Measurements from ENCODE around the gene NUDT5. TPM values are rescaled to one million over a fixed set of nuclear protein-coding genes. Genes with fewer than 3 reads are reported as not detected.
A peak's percentile ranks its signal among the peaks of the same experiment; 100 is the strongest.

The NUDT5 gene
- polyA plus RNA-seq, 3 donors: 28.3 to 51.1 (median 43.7) TPM

- Mint-ChIP-seq H3K36me3 (peaks cover 41 to 59% of the 10 kb centered on the region in 2 donors), H3K4me1 (no peaks in the 10 kb centered on the region), H3K27ac (no peak overlapping the region), H3K4me3 (peak overlapping the region in 1 of 2 donors; percentile 52), H3K27me3 (ENCODE audit: low read depth in 3 of 3) (peaks cover 34 to 45% (median 39%) of the 10 kb centered on the region in 3 donors), H3K9me3 (peaks cover 0 to 4% (median 0%) of the 10 kb centered on the region in 7 donors)
- H3K79me2 ChIP-seq (ENCODE audit: insufficient read depth, low read length): no peaks in the 10 kb centered on the region
- DNase-seq: no peak
- H2AFZ ChIP-seq (ENCODE audit: insufficient read depth, low read depth, low read length, poor library complexity, severe bottlenecking): no peak overlapping the region
- peaks cover 0 to 4% of the 10 kb centered on the region in 2 donors for H3K36me3 ChIP-seq (replicated peaks in 1 of 2; ENCODE audit: control insufficient read depth in 1 of 2, insufficient read depth in 2 of 2, low read length in 2 of 2)
- H3K4me3 ChIP-seq (replicated peaks in 1 of 3; ENCODE audit: low read depth in 2 of 3, low read length in 3 of 3): no peak overlapping the region
- TF ChIP-seq CTCF (IDR thresholded peaks at IDR 0.05): no peak
- no peaks in the 10 kb centered on the region for H3K9me3 ChIP-seq (replicated peaks in 1 of 2; ENCODE audit: control insufficient read depth in 1 of 2, insufficient read depth in 1 of 2, low read length in 2 of 2)
- no peak overlapping the region for H3K9ac ChIP-seq (ENCODE audit: insufficient read depth, low read length, poor library complexity, severe bottlenecking)
- peaks cover 11% of the 10 kb centered on the region for H4K20me1 ChIP-seq (ENCODE audit: insufficient read depth, low read length)
- H3K4me2 ChIP-seq (replicated peaks; ENCODE audit: extremely low read depth, low read length, poor library complexity, severe bottlenecking): no peak overlapping the region
- WGBS (ENCODE audit: insufficient coverage): 93% methylated on average over 2 of the region's 4 CpGs
- H3K27me3 ChIP-seq (ENCODE audit: control insufficient read depth in 2 of 2, insufficient read depth in 2 of 2, low read length in 2 of 2): peaks cover 22 to 36% of the 10 kb centered on the region in 2 donors
- intact Hi-C loops (cut with micrococcal nuclease): no loop called here
- H3K27ac ChIP-seq (ENCODE audit: low read depth in 1 of 2, low read length in 2 of 2): no peak overlapping the region
- no peaks in the 10 kb centered on the region for H3K4me1 ChIP-seq (ENCODE audit: control insufficient read depth in 1 of 2, insufficient read depth in 2 of 2, low read length in 2 of 2)
These were observed 45.5 kb downstream of the NUDT5 start for GRCh38 chr10:12150163-12150562.

GRCh38 chr10:12144538-12144937 lies 51.2 kb downstream of the NUDT5 start:
- Histone ChIP-seq H3K79me2 (ENCODE audit: insufficient read depth, low read length) (no peaks in the 10 kb centered on the region), H3K4me3 (replicated peaks in 1 of 3; ENCODE audit: low read depth in 2 of 3, low read length in 3 of 3) (no peak overlapping the region), H3K9ac (ENCODE audit: insufficient read depth, low read length, poor library complexity, severe bottlenecking) (no peak overlapping the region), H3K4me2 (replicated peaks; ENCODE audit: extremely low read depth, low read length, poor library complexity, severe bottlenecking) (no peak overlapping the region), H4K20me1 (ENCODE audit: insufficient read depth, low read length) (no peaks in the 10 kb centered on the region), H2AFZ (ENCODE audit: insufficient read depth, low read depth, low read length, poor library complexity, severe bottlenecking) (no peak overlapping the region), H3K27me3 (ENCODE audit: control insufficient read depth in 2 of 2, insufficient read depth in 2 of 2, low read length in 2 of 2) (no peaks in the 10 kb centered on the region), H3K4me1 (ENCODE audit: control insufficient read depth in 1 of 2, insufficient read depth in 2 of 2, low read length in 2 of 2) (no peaks in the 10 kb centered on the region), H3K36me3 (replicated peaks in 1 of 2; ENCODE audit: control insufficient read depth in 1 of 2, insufficient read depth in 2 of 2, low read length in 2 of 2) (no peaks in the 10 kb centered on the region), H3K27ac (ENCODE audit: low read depth in 1 of 2, low read length in 2 of 2) (no peak overlapping the region), H3K9me3 (replicated peaks in 1 of 2; ENCODE audit: control insufficient read depth in 1 of 2, insufficient read depth in 1 of 2, low read length in 2 of 2) (no peaks in the 10 kb centered on the region)
- DNase-seq: no peak
- Mint-ChIP-seq H3K9me3 (peaks cover 0 to under 1% (median 0%) of the 10 kb centered on the region in 7 donors), H3K27me3 (ENCODE audit: low read depth in 3 of 3) (peaks cover 0 to 2% (median 2%) of the 10 kb centered on the region in 3 donors), H3K4me1 (no peaks in the 10 kb centered on the region), H3K36me3 (peaks cover 36 to 40% of the 10 kb centered on the region in 2 donors), H3K4me3 (no peak overlapping the region), H3K27ac (no peak overlapping the region)
- no CpG with 5 or more reads among the region's 3 CpGs for WGBS (ENCODE audit: insufficient coverage)
- TF ChIP-seq CTCF (IDR thresholded peaks at IDR 0.05): no peak
- intact Hi-C loops (cut with micrococcal nuclease): no loop called here

Data from CD14-positive monocyte (primary cell).